Endothelial cell of umbilical vein (primary cell): ENCODE measurements around the gene TMED8. TPM values are rescaled to one million over a fixed set of nuclear protein-coding genes. Genes with fewer than 3 reads are reported as not detected.

Experiments used
- BruUV-seq: library from RNA; stranded (reverse); fragments of 400-500 nt; replicated peaks from 2 replicates; lab custom pipeline; 2021; lab: Mats Ljungman, UMichigan
- CTCF ChIA-PET: fragments of 300-600, 350-600 bp; sonication (Branson Sonifier 250); formaldehyde crosslinking; loops from one replicate; lab custom pipeline; 2021; ENCODE audit warnings: antibody characterized with exemption, inconsistent platforms; lab: Charles Lee
- POLR2A ChIA-PET: fragments of 300-600, 350-600 bp; sonication (Branson Sonifier 250); formaldehyde crosslinking; loops from one replicate; lab custom pipeline; 2021; ENCODE audit warnings: antibody characterized with exemption, inconsistent platforms; lab: Charles Lee
- DNase-seq: peaks from one replicate; pipeline ENCODE4 v3.0.0-alpha.2; 2011; ENCODE audit warnings: low read depth, low spot score
- FAIRE-seq: peaks from 2 replicates; lab custom pipeline; 2011; peaks lifted over from hg19 to GRCh38; lab: Jason Lieb, UNC
- H2AFZ ChIP-seq: 2 replicates; pipeline ENCODE4 v1.6.0; 2012; ENCODE audit warnings: low read depth, low read length, control low read depth, inconsistent platforms
- H3K27ac ChIP-seq: 2 replicates; pipeline ENCODE4 v1.5.1; 2011; ENCODE audit warnings: low read depth, mild to moderate bottlenecking, control low read depth, low read length, moderate library complexity; ENCODE audit not compliant: insufficient read depth
- H3K27me3 ChIP-seq, 2 experiments: 2 replicates each; pipeline versions ENCODE4 v1.6.0 to v1.6.1; 2011; ENCODE audit warnings: low read length in 2 of 2, mixed read lengths in 1 of 2; ENCODE audit not compliant: control insufficient read depth in 2 of 2, insufficient read depth in 2 of 2
- H3K36me3 ChIP-seq, 2 experiments: 2 replicates in 1 of 2; 3 replicates in 1 of 2; pipeline ENCODE4 v1.5.1; 2011; ENCODE audit warnings: low read length in 2 of 2, mild to moderate bottlenecking in 1 of 2, moderate library complexity in 1 of 2; ENCODE audit not compliant: control insufficient read depth in 2 of 2, insufficient read depth in 2 of 2; ENCODE audit errors: extremely low read depth in 1 of 2
- H3K4me1 ChIP-seq: 3 replicates; pipeline ENCODE4 v1.5.1; 2011; ENCODE audit warnings: mild to moderate bottlenecking, low read length; ENCODE audit not compliant: control insufficient read depth, insufficient read depth; ENCODE audit errors: extremely low read depth
- H3K4me2 ChIP-seq: 2 replicates; pipeline ENCODE4 v1.6.1; 2011; ENCODE audit warnings: low read length, control low read depth, mixed read lengths; ENCODE audit not compliant: insufficient read depth
- H3K4me3 ChIP-seq, 3 experiments: fragments of 200-600 bp in 1 of 3; sonication (generic), shearing (Covaris generic) in 1 of 3; replicated peaks in 1 of 3; 2 replicates each; pipeline ENCODE4 v1.5.1; 2011 to 2016; ENCODE audit warnings: control low read depth in 3 of 3, low read length in 3 of 3, mild to moderate bottlenecking in 2 of 3, inconsistent platforms in 1 of 3, low read depth in 1 of 3, moderate library complexity in 1 of 3; ENCODE audit not compliant: insufficient read depth in 1 of 3
- H3K79me2 ChIP-seq: 2 replicates; pipeline ENCODE4 v1.6.0; 2012; ENCODE audit warnings: low read length, inconsistent platforms; ENCODE audit not compliant: control insufficient read depth, insufficient read depth
- H3K9ac ChIP-seq: replicated peaks from 2 replicates; pipeline ENCODE3; 2011; ENCODE audit warnings: low read length, control low read depth; ENCODE audit not compliant: insufficient read depth; ENCODE audit errors: extremely low read depth
- H3K9me1 ChIP-seq: replicated peaks from 3 replicates; pipeline ENCODE4 v1.6.0; 2011; ENCODE audit warnings: mild to moderate bottlenecking, low read length; ENCODE audit not compliant: control insufficient read depth, insufficient read depth; ENCODE audit errors: extremely low read depth
- H3K9me3 ChIP-seq: replicated peaks from 2 replicates; pipeline ENCODE4 v1.5.1; 2012; ENCODE audit warnings: low read length, inconsistent platforms; ENCODE audit not compliant: control insufficient read depth, insufficient read depth
- H4K20me1 ChIP-seq: replicated peaks from 2 replicates; pipeline ENCODE3; 2011; ENCODE audit warnings: mild to moderate bottlenecking, low read length; ENCODE audit not compliant: control insufficient read depth, insufficient read depth; ENCODE audit errors: extremely low read depth
- CTCF ChIP-seq, 2 donors: IDR thresholded peaks; 1 replicate in 1 of 2; 2 replicates in 1 of 2; pipeline ENCODE4 v1.5.1; 2011; ENCODE audit warnings: low read length in 2 of 2, mild to moderate bottlenecking in 2 of 2, moderate library complexity in 2 of 2, control low read depth in 1 of 2, inconsistent platforms in 1 of 2, low read depth in 1 of 2; ENCODE audit not compliant: insufficient read depth in 1 of 2; ENCODE audit errors: extremely low read depth in 1 of 2
- EZH2 ChIP-seq: IDR thresholded peaks from 2 replicates; pipeline ENCODE4 v1.6.1; 2012; ENCODE audit warnings: borderline replicate concordance, low read depth, mild to moderate bottlenecking, moderate library complexity, low read length, inconsistent platforms; ENCODE audit not compliant: severe bottlenecking
- FOS ChIP-seq: IDR thresholded peaks from 2 replicates; pipeline ENCODE4 v1.6.1; 2011; ENCODE audit warnings: mild to moderate bottlenecking, low read length, moderate library complexity, borderline replicate concordance; ENCODE audit not compliant: insufficient read depth
- GATA2 ChIP-seq: IDR thresholded peaks from 2 replicates; pipeline ENCODE4 v1.7.0; 2011; ENCODE audit warnings: low read depth, mild to moderate bottlenecking, moderate library complexity, mixed read lengths, low read length; ENCODE audit not compliant: insufficient read length, insufficient read depth
- JUN ChIP-seq: IDR thresholded peaks from 2 replicates; pipeline ENCODE4 v1.6.1; 2011; ENCODE audit warnings: borderline replicate concordance, low read depth; ENCODE audit not compliant: insufficient read length, insufficient read depth
- MAX ChIP-seq: IDR thresholded peaks from 2 replicates; pipeline ENCODE4 v1.6.1; 2011; ENCODE audit not compliant: insufficient read depth, insufficient read length
- MYC ChIP-seq: IDR thresholded peaks from one replicate; pipeline ENCODE4 v1.6.1; 2011; ENCODE audit warnings: mild to moderate bottlenecking, low read depth, low read length
- POLR2A ChIP-seq: IDR thresholded peaks from 2 replicates; pipeline ENCODE4 v1.6.1; 2012; ENCODE audit warnings: low read depth, mild to moderate bottlenecking, control low read depth, low read length
- POLR2AphosphoS5 ChIP-seq: IDR thresholded peaks from 2 replicates; pipeline ENCODE4 v1.6.1; 2012; ENCODE audit warnings: low read depth, mild to moderate bottlenecking, control low read depth, low read length, moderate library complexity; ENCODE audit not compliant: insufficient read depth
- dilution Hi-C: fragments of 300-500 bp; cut with MboI; formaldehyde crosslinking; loops from one replicate; pipeline ENCODE4 v1.15.0; 2019; ENCODE audit warnings: low sequenced_read_pairs; ENCODE audit not compliant: extremely low pct_ligation_motif_present
- intact Hi-C: fragments of 100-400 bp; cut with micrococcal nuclease; formaldehyde crosslinking; loops from one replicate; pipeline ENCODE4 v1.10.0; 2022
- polyA plus RNA-seq, 4 experiments: library from polyadenylated mRNA; depleted of rRNA in 3 of 4; stranded (reverse) in 3 of 4; unstranded in 1 of 4; fragments of >200 nt; gene quantifications; 2 replicates each; pipeline versions ENCODE4 v1.2.1 to v1.2.3, GENCODE V29; 2011 to 2012; ENCODE audit warnings: missing spikeins in 1 of 4
- total RNA-seq: library from RNA; stranded (reverse); gene quantifications from 2 replicates; pipeline ENCODE4 v1.2.3, GENCODE V29; 2021

The TMED8 gene
- total and polyA plus RNA-seq, 2 donors (not counting 3 experiments of a cell fraction or from before 2014, with no cell fraction given) = 5.2 to 12.6 TPM

GRCh38 chr14:77347751-77348150 lies 29.1 kb downstream of the TMED8 start:
- no peaks in the 10 kb centered on the region for H3K27me3 ChIP-seq
- intact Hi-C loops = no loop called here
- CTCF ChIA-PET = no interaction called here
- H3K79me2 ChIP-seq = no peaks in the 10 kb centered on the region
- no peak for TF ChIP-seq CTCF (IDR thresholded peaks at IDR 0.05; ENCODE audit: extremely low read depth in 1 of 2, insufficient read depth in 1 of 2, low read depth in 1 of 2, low read length in 2 of 2)
- no peak for TF ChIP-seq POLR2AphosphoS5
- TF ChIP-seq EZH2 = no peak
- TF ChIP-seq JUN = no peak
- TF ChIP-seq MAX = no peak
- no peak for TF ChIP-seq FOS
- TF ChIP-seq GATA2 = no peak
- no peak for TF ChIP-seq POLR2A
- TF ChIP-seq MYC = no peak
- peaks cover 0 to 2% of the 10 kb centered on the region in 2 experiments for H3K36me3 ChIP-seq
- H3K9ac ChIP-seq = no peak overlapping the region
- BruUV-seq = no TSS peak
- FAIRE-seq (no peak), DNase-seq (no peak)
- no peak overlapping the region for H3K4me3 ChIP-seq
- no peaks in the 10 kb centered on the region for H3K9me3 ChIP-seq
- H3K4me1 ChIP-seq = no peaks in the 10 kb centered on the region
- H4K20me1 ChIP-seq = no peaks in the 10 kb centered on the region
- no peak overlapping the region for H2AFZ ChIP-seq
- no peak overlapping the region for H3K27ac ChIP-seq
- H3K4me2 ChIP-seq = no peak overlapping the region
- dilution Hi-C loops = no loop called here
- POLR2A ChIA-PET = no interaction called here
- no peaks in the 10 kb centered on the region for H3K9me1 ChIP-seq
